NOMO-1 (cell line): ENCODE data around the gene NCR2.

ENCODE experiments used
- DNase-seq, 2 experiments: peaks; one replicate each; lab custom pipeline; 2025; ENCODE audit not compliant: unreplicated experiment in 2 of 2; lab: John Stamatoyannopoulos, UW

NCR2 gene

GRCh38 chr6:41327177-41327576, 8.2 kb upstream of the NCR2 start:
- DNase-seq, result no peak

- no peak for DNase-seq
Measured at GRCh38 chr6:41331401-41332150, 3.8 kb upstream of the NCR2 start.

GRCh38 chr6:41332241-41332640, 3.2 kb upstream of the NCR2 start:
- DNase-seq, result no peak

GRCh38 chr6:41332842-41333736, 2.3 kb upstream of the NCR2 start:
- no peak for DNase-seq

- peak in 1 of 2 experiments; percentile 18 for DNase-seq
Measured at GRCh38 chr6:41334482-41335040, 847 bp upstream of the NCR2 start.

- DNase-seq, result no peak
Measured at GRCh38 chr6:41335943-41336342, 535 bp downstream of the NCR2 start.

- no peak for DNase-seq
Measured at GRCh38 chr6:41336824-41337223, 1.4 kb downstream of the NCR2 start.

GRCh38 chr6:41337709-41338108, 2.3 kb downstream of the NCR2 start:
- no peak for DNase-seq

- DNase-seq, result no peak
Measured at GRCh38 chr6:41338659-41339058, 3.3 kb downstream of the NCR2 start.

GRCh38 chr6:41341580-41341979, 6.2 kb downstream of the NCR2 start:
- no peak for DNase-seq

GRCh38 chr6:41342241-41342640, 6.8 kb downstream of the NCR2 start:
- no peak for DNase-seq

GRCh38 chr6:41343641-41344187, 8.3 kb downstream of the NCR2 start:
- DNase-seq, result no peak

- no peak for DNase-seq
Measured at GRCh38 chr6:41344876-41345275, 9.5 kb downstream of the NCR2 start.

GRCh38 chr6:41345901-41346300, 10.5 kb downstream of the NCR2 start:
- no peak for DNase-seq

GRCh38 chr6:41346441-41346840, 11.0 kb downstream of the NCR2 start:
- DNase-seq, result no peak

GRCh38 chr6:41347378-41348050, 12.1 kb downstream of the NCR2 start:
- DNase-seq, result no peak

- DNase-seq, result no peak
Measured at GRCh38 chr6:41348934-41349333, 13.5 kb downstream of the NCR2 start.

- no peak for DNase-seq
Measured at GRCh38 chr6:41352396-41352795, 17.0 kb downstream of the NCR2 start.

GRCh38 chr6:41352907-41353306, 17.5 kb downstream of the NCR2 start:
- no peak for DNase-seq

GRCh38 chr6:41353333-41353732, 17.9 kb downstream of the NCR2 start:
- no peak for DNase-seq

- no peak for DNase-seq
Measured at GRCh38 chr6:41355952-41356351, 20.5 kb downstream of the NCR2 start.
